Rectal smooth muscle tissue (tissue), 1 donor: ENCODE results near the gene TBX5.

Source experiments
- H3K27ac ChIP-seq: one replicate; pipeline ENCODE4 v1.7.0; 2013; ENCODE audit warnings: low read depth, low read length, inconsistent platforms
- H3K27me3 ChIP-seq: one replicate; pipeline ENCODE4 v1.7.0; 2013; ENCODE audit warnings: low read length; ENCODE audit not compliant: control insufficient read depth, insufficient read depth
- H3K36me3 ChIP-seq: one replicate; pipeline ENCODE4 v1.7.0; 2013; ENCODE audit warnings: low read length; ENCODE audit not compliant: control insufficient read depth, insufficient read depth
- H3K4me1 ChIP-seq: one replicate; pipeline ENCODE4 v1.7.0; 2013; ENCODE audit warnings: low read length; ENCODE audit not compliant: control insufficient read depth, insufficient read depth
- H3K4me3 ChIP-seq: one replicate; pipeline ENCODE4 v1.7.0; 2013; ENCODE audit warnings: low read length
- H3K9ac ChIP-seq: one replicate; pipeline ENCODE4 v1.7.0; 2013; ENCODE audit warnings: low read length

The TBX5 gene

DNA sequence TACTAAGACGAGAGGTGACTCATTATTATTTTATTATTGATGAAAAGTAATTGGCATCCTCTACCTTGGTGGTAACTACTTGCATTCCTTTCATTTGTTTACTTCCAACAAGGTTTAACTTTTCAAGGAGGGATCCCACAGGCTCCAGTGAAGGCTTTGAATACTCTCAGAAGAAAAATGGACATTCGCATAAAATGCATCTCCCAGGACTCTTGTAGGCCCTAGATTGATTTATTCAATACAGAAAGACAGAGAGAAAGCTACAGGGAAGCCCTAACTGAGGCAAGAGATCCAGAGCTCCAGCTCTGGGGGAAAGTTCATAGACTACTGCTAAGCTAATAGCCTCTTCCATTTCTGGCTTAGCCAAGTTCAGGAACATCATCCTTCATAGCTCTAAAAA, 87.0 kb downstream of the TBX5 start:
- Histone ChIP-seq H3K27ac (no peak overlapping the region), H3K4me1 (no peaks in the 10 kb centered on the region), H3K36me3 (no peaks in the 10 kb centered on the region), H3K27me3 (no peaks in the 10 kb centered on the region), H3K4me3 (no peak overlapping the region), H3K9ac (no peak overlapping the region)

DNA sequence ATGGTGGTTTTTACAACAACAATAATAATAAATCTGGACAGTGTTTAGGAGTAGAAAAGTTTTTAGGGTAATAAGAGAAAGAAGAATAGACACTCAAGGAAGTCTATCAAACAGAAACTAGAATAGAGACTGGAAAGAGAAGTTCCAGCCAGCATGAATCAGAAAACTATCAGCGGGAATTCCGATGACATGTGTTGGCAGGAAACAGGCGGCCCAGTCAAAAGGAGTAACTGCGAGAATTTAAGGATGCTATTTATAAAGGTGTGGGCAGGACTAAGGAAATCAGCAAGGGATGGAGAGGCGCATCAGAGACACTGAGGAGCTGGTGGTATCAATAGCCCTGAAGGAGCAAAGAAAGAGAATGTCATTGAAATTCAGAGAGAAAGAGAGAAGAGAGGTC, 89.9 kb downstream of the TBX5 start:
- Histone ChIP-seq H3K27ac (no peak overlapping the region), H3K4me1 (no peaks in the 10 kb centered on the region), H3K9ac (no peak overlapping the region), H3K36me3 (no peaks in the 10 kb centered on the region), H3K4me3 (no peak overlapping the region), H3K27me3 (no peaks in the 10 kb centered on the region)

DNA sequence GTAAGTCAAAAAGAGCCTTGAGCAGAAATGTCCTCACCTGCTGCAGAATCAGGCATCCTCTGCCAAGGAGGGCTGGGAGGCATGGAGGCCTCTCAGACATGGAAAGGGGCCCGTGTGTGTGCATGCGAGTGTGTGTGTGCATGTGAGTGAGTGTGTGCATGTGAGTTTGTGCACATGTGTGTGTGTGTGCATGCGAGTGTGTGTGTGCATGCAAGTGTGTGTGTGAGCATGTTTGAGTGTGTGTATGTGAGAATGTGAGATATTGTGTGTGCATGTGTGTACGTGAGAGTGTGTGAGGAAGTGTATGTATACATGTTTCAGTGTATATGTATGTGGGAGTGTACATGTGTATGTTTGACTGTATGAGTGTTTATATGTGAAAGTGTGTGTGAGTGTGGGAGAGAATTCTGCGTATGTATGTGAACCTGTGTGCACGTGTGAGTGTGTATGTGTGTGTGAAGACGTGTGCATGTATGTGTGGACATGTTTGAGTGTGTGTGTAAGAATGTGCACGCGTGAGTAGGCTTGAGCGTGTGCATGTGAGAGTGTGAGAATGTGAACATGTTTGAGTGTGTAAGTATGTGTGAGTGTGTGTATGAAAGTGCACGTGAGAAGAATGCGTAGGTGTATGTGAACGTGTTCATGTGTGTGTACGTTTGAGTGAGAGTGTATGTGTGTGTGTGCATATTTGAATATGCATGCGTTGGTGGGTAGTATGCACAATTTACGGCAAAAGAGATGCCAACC, 90.8 kb downstream of the TBX5 start:
- H3K27ac ChIP-seq, result no peak overlapping the region
- H3K36me3 ChIP-seq, result no peaks in the 10 kb centered on the region
- no peaks in the 10 kb centered on the region for H3K27me3 ChIP-seq
- H3K4me1 ChIP-seq, result no peaks in the 10 kb centered on the region
- H3K4me3 ChIP-seq, result no peak overlapping the region
- H3K9ac ChIP-seq, result no peak overlapping the region

DNA sequence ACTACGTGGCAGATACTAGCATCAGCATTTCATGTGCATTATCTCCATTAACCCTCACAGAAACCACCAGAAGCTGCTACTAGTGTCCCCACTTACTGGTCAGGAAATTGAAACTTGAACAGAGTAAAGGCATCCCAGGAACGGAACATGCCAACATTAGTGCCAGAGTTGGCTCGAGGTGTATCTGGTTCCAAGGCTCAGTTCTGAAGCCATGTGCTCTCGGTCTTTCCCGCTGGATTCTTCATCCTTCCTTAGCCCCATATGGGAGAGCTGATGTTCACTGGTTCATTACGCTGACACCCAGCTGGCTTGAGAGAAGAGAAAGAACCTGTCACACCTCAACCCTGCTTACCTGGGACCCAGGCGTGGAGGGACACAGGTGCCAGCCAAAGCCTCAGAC, 91.5 kb downstream of the TBX5 start:
- no peak overlapping the region for H3K4me3 ChIP-seq
- no peaks in the 10 kb centered on the region for H3K36me3 ChIP-seq
- no peaks in the 10 kb centered on the region for H3K27me3 ChIP-seq
- H3K27ac ChIP-seq, result no peak overlapping the region
- H3K9ac ChIP-seq, result no peak overlapping the region
- H3K4me1 ChIP-seq, result no peaks in the 10 kb centered on the region

DNA sequence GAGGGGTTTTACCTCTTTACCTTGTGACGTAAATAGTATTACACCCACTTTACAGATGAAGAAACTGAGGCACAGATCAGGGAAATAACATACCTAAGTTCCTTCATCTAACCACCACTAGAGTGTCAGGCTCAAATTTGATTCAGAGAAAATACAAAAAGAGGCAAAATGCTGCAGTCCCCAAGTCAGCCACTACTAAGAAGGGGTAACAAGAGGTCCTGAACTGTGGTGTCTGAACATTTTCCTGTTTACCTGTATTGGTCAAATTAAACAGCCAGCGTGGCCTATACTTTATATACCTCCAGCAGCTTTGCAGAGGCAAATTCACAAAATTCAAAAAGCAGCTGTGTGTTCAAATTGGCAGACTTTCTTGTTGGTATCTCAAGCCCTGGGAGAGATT, 92.0 kb downstream of the TBX5 start:
- H3K4me3 ChIP-seq, result no peak overlapping the region
- no peaks in the 10 kb centered on the region for H3K36me3 ChIP-seq
- no peak overlapping the region for H3K9ac ChIP-seq
- H3K27ac ChIP-seq, result no peak overlapping the region
- no peaks in the 10 kb centered on the region for H3K4me1 ChIP-seq
- H3K27me3 ChIP-seq, result no peaks in the 10 kb centered on the region

DNA sequence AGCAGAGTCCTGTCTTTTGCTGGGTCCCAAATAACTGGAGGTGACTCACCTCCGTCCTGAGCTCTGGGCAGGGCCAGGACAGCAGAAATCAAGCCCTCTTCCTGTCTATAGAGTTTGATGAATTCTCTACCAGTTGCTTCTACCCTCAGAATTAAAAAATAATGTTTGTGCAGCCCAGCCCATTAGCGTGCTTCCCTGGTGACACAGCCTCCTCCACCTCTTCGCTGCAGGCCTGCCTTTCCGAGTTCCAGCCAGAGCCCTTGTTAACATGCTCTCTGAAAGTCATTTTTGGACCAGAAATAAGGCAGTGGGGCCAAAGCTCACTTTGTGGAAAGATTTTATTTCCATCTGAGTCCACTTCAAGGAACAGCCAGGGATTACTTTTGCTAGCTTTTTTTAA, 94.0 kb downstream of the TBX5 start:
- Histone ChIP-seq H3K9ac (no peak overlapping the region), H3K36me3 (no peaks in the 10 kb centered on the region), H3K4me3 (no peak overlapping the region), H3K4me1 (no peaks in the 10 kb centered on the region), H3K27me3 (no peaks in the 10 kb centered on the region), H3K27ac (no peak overlapping the region)

DNA sequence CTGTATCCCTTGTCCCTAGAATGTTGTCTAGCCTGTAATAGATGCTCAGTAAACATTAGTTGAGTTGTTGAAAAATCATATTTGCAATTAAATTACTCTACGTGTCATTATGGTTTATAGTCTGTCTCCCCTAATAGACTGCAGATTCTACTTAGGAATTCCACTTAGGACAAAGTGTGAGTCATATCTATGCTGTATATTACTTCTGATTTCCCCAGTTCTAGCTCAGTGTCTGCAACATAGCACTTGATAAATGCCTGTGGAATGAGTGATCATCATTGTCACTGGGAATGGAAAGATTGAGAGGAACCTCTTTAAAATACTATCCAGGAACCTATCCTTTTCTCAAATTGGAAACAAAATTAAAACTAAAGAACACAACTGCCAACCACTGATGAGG, 99.3 kb downstream of the TBX5 start:
- no peaks in the 10 kb centered on the region for H3K4me1 ChIP-seq
- no peak overlapping the region for H3K9ac ChIP-seq
- H3K36me3 ChIP-seq, result no peaks in the 10 kb centered on the region
- no peaks in the 10 kb centered on the region for H3K27me3 ChIP-seq
- H3K4me3 ChIP-seq, result no peak overlapping the region
- no peak overlapping the region for H3K27ac ChIP-seq

DNA sequence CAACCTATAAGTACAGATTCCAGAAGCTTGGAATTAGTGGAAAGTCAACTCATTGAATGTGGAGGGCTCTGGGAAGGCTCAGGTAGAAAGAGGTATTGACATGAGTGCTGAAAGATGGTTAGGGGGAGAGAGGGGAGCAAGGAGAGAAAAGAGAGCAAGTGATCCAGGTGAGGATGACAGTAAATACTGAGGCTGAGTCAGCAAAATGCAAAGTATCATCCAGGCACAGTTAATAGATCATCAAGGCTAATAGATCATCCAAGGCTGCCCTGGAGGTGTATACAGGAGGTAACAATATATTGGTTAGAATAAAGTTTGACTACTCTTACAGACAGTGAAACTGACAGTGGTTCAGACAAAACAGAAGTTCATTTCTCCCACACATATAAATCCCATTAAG, 100.5 kb downstream of the TBX5 start:
- Histone ChIP-seq H3K36me3 (no peaks in the 10 kb centered on the region), H3K9ac (no peak overlapping the region), H3K27me3 (no peaks in the 10 kb centered on the region), H3K4me1 (no peaks in the 10 kb centered on the region), H3K27ac (no peak overlapping the region), H3K4me3 (no peak overlapping the region)
